ENCODE results near the gene PARP16.
"Not testable (repeated sequence)": the region's sequence is repeated elsewhere in the genome, so short reads cannot be mapped to it uniquely, and the experiment has no call there.

PARP16 gene

GRCh38 chr15:65232520-65232919 is 54.2 kb downstream of the PARP16 start:
- DNase-seq, result no peak

GRCh38 chr15:65231306-65231705 is 55.4 kb downstream of the PARP16 start:
- DNase-seq, result no peak

- DNase-seq, result not testable (repeated sequence)
Observed at GRCh38 chr15:65226901-65227300, 59.8 kb downstream of the PARP16 start.

GRCh38 chr15:65226221-65226620 is 60.5 kb downstream of the PARP16 start:
- no peak for DNase-seq

GRCh38 chr15:65223996-65224395 is 62.7 kb downstream of the PARP16 start:
- DNase-seq, result no peak

GRCh38 chr15:65222891-65223290 is 63.8 kb downstream of the PARP16 start:
- no peak for DNase-seq

GRCh38 chr15:65221697-65222096 is 65.0 kb downstream of the PARP16 start:
- DNase-seq, result no peak

GRCh38 chr15:65219137-65219536 is 67.5 kb downstream of the PARP16 start:
- no peak for DNase-seq

- DNase-seq, result no peak
Observed at GRCh38 chr15:65217526-65218482, 68.9 kb downstream of the PARP16 start.

GRCh38 chr15:65215496-65215895 is 71.2 kb downstream of the PARP16 start:
- DNase-seq, result no peak

GRCh38 chr15:65214010-65214409 is 72.7 kb downstream of the PARP16 start:
- DNase-seq, result no peak

GRCh38 chr15:65213241-65213640 is 73.4 kb downstream of the PARP16 start:
- no peak for DNase-seq

- no peak for DNase-seq
Observed at GRCh38 chr15:65212097-65212496, 74.6 kb downstream of the PARP16 start.

GRCh38 chr15:65211482-65211982 is 75.2 kb downstream of the PARP16 start:
- no peak for DNase-seq

GRCh38 chr15:65210770-65211481 is 75.8 kb downstream of the PARP16 start, which contains the start of gene CILP:
Gene CILP (minus strand): TSS chr15:65211473. CDS start chr15:65209755, 1,718 bp downstream.
- DNase-seq, result no peak

- DNase-seq, result no peak
Observed at GRCh38 chr15:65209701-65210643, 76.7 kb downstream of the PARP16 start.

GRCh38 chr15:65208647-65209046 is 78.0 kb downstream of the PARP16 start:
- DNase-seq, result no peak

Data from NCI-H1436 (cell line).